Tibial artery (tissue), 4 donors: Measurements from ENCODE around the gene SLC39A3.

ENCODE experiments used
- DNase-seq, 2 donors: peaks; one replicate each; pipeline ENCODE4 v3.0.0-alpha.2; 2019
- H3K27ac ChIP-seq, 2 donors: fragments of 200-600 bp; sonication (generic) in 1 of 2; 1 replicate in 1 of 2; 2 replicates in 1 of 2; pipeline ENCODE4 v1.5.1; 2018 to 2019; ENCODE audit warnings: mild to moderate bottlenecking in 1 of 2
- H3K27me3 ChIP-seq, 2 donors: fragments of 200-600 bp; sonication (generic) in 1 of 2; one replicate each; pipeline versions ENCODE4 v1.5.1 to v1.6.0; 2016 to 2019
- H3K36me3 ChIP-seq, 3 donors: fragments of 200-600 bp; sonication (generic) in 2 of 3; one replicate each; pipeline ENCODE4 v1.5.1; 2016 to 2019; ENCODE audit warnings: mild to moderate bottlenecking in 2 of 3
- H3K4me1 ChIP-seq, 4 donors: fragments of 200-600 bp; sonication (generic) in 2 of 4; 1 replicate in 3 of 4; 2 replicates in 1 of 4; pipeline ENCODE4 v1.5.1; 2016 to 2019
- H3K4me3 ChIP-seq, 2 donors: fragments of 200-600 bp; sonication (generic) in 1 of 2; 1 replicate in 1 of 2; 2 replicates in 1 of 2; pipeline ENCODE4 v1.5.1; 2018 to 2019; ENCODE audit warnings: mild to moderate bottlenecking in 2 of 2
- H3K9me3 ChIP-seq, 3 donors: fragments of 200-600 bp; sonication (generic) in 1 of 3; one replicate each; pipeline ENCODE4 v1.5.1; 2016 to 2019
- CTCF ChIP-seq, 2 experiments: fragments of 200-600 bp in 1 of 2; fragments of 450-650 bp in 1 of 2; IDR thresholded peaks; one replicate each; pipeline ENCODE4 v1.5.1; 2017 to 2019; ENCODE audit warnings: antibody characterized with exemption in 2 of 2, mild to moderate bottlenecking in 1 of 2, moderate library complexity in 1 of 2
- intact Hi-C: fragments of 100-400 bp; cut with DNase I; formaldehyde crosslinking; loops from one replicate; pipeline ENCODE4 v1.15.0; 2023; ENCODE audit warnings: low total_unique reads

The SLC39A3 gene

GRCh38 chr19:2699413-2700140, 40.2 kb downstream of the SLC39A3 start:
- intact Hi-C loops, result no loop called here
- Histone ChIP-seq H3K9me3 (no peaks in the 10 kb centered on the region), H3K36me3 (no peaks in the 10 kb centered on the region), H3K4me3 (no peak overlapping the region), H3K4me1 (peaks cover 0 to 16% (median 8%) of the 10 kb centered on the region in 4 donors), H3K27ac (no peak overlapping the region), H3K27me3 (peaks cover 0 to 36% of the 10 kb centered on the region in 2 donors)
- no peak for TF ChIP-seq CTCF (IDR thresholded peaks at IDR 0.05)
- DNase-seq, result no peak

DNA sequence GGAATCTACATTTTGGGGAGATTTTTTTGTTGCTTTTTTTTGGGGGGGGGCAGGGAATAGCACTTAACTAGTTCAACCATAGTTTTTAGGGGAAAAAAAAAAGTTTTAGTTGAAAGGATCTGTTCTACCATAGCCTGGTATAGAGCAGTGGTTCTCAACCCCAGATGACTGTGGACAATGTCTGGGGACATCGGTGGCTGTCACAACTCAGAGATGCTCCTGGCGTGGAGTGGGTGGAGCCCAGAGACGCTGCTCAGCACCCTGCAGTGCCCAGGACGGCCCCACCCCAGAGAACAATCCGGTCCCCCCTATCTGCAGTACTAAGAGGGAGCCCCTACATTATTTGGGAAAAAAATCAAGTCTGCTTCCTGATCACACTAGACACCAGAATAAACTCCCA, 45.6 kb downstream of the SLC39A3 start:
- no peak overlapping the region for H3K4me3 ChIP-seq
- H3K27me3 ChIP-seq, result peaks cover 0 to 16% of the 10 kb centered on the region in 2 donors
- DNase-seq, result no peak
- intact Hi-C loops, result no loop called here
- no peaks in the 10 kb centered on the region for H3K9me3 ChIP-seq
- TF ChIP-seq CTCF (IDR thresholded peaks at IDR 0.05), result no peak
- H3K27ac ChIP-seq, result no peak overlapping the region
- H3K4me1 ChIP-seq, result no peaks in the 10 kb centered on the region
- no peaks in the 10 kb centered on the region for H3K36me3 ChIP-seq

GRCh38 chr19:2693492-2694160, 46.2 kb downstream of the SLC39A3 start:
- Histone ChIP-seq H3K4me1 (no peaks in the 10 kb centered on the region), H3K4me3 (no peak overlapping the region), H3K9me3 (no peaks in the 10 kb centered on the region), H3K27me3 (peaks cover 0 to 16% of the 10 kb centered on the region in 2 donors), H3K36me3 (no peaks in the 10 kb centered on the region), H3K27ac (no peak overlapping the region)
- intact Hi-C loops, result no loop called here
- TF ChIP-seq CTCF (IDR thresholded peaks at IDR 0.05), result no peak
- DNase-seq, result no peak

DNA sequence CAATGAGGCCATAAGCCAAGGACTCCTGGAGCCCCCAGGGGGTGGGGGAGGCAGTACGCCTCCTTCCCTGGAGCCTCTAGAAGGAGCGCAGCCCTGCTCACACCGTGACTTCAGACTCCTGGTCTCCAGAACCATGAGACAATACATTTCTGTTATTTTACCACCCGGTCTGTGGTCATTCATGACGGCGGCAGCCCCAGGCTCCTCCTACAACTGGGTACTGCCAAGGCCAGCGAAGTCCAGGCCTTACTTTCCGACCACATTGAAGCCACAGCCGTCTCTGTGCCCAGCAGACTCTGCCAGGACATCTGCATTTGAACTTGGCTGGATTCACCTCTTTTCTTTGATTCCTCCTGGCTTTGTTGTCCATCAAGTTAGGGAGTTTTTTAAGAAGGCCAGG, 47.9 kb downstream of the SLC39A3 start:
- intact Hi-C loops, result no loop called here
- Histone ChIP-seq H3K27me3 (peaks cover 0 to 16% of the 10 kb centered on the region in 2 donors), H3K27ac (no peak overlapping the region), H3K36me3 (no peaks in the 10 kb centered on the region), H3K4me1 (no peaks in the 10 kb centered on the region), H3K9me3 (no peaks in the 10 kb centered on the region), H3K4me3 (no peak overlapping the region)
- TF ChIP-seq CTCF (IDR thresholded peaks at IDR 0.05), result no peak
- DNase-seq, result no peak

DNA sequence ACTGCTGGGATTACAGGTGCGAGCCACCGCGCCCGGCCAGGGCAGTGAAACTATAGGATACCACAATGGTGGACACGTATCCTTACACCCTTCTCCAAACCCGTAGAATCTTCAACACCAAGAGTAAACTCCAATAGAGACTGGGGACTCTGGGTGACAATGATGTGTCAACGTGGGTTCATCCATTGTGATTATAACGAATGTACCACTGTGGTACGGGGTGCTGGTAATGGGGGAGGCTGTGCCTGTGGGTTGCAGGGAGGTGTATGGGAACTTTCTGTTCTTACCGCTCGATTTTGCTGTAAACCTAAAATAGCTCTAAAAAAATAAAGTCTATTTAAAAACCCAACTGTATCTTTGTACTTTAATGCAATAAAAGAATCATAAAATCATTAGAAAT, 49.0 kb downstream of the SLC39A3 start:
- H3K4me3 ChIP-seq, result no peak overlapping the region
- TF ChIP-seq CTCF (IDR thresholded peaks at IDR 0.05), result no peak
- H3K36me3 ChIP-seq, result no peaks in the 10 kb centered on the region
- intact Hi-C loops, result no loop called here
- no peaks in the 10 kb centered on the region for H3K9me3 ChIP-seq
- no peaks in the 10 kb centered on the region for H3K4me1 ChIP-seq
- no peak for DNase-seq
- no peak overlapping the region for H3K27ac ChIP-seq
- H3K27me3 ChIP-seq, result peaks cover 0 to 16% of the 10 kb centered on the region in 2 donors
